Smooth muscle cell (in vitro differentiated cells): ENCODE results near the gene DHX16. TPM values are rescaled to one million over a fixed set of nuclear protein-coding genes. Genes with fewer than 3 reads are reported as not detected.

ENCODE experiments used
- polyA plus RNA-seq: library from polyadenylated mRNA; unstranded; fragments of >200 nt; fragmentation: Nextera tagmentation; extraction: Ambion mirVana; gene quantifications from 2 replicates; pipeline ENCODE4 v1.2.1, GENCODE V29; 2016
- total RNA-seq: library from RNA; depleted of rRNA; stranded (reverse); fragments of >200 nt; gene quantifications from 2 replicates; pipeline ENCODE4 v1.2.3, GENCODE V29; 2014

Gene DHX16
- total and polyA plus RNA-seq, 2 experiments from 2014 or later = 12.4 to 23.5 TPM

Other genes with a start within 250 kb of the DHX16 start
- 97.3 and 104 TPM in 2 replicates for gene HLA-E, start 183.5 kb downstream of the DHX16 start, total RNA-seq
- gene HLA-E, start 183.5 kb downstream of the DHX16 start, polyA plus RNA-seq = 126 and 134 TPM in 2 replicates
- 16.5 and 27.2 TPM in 2 replicates for gene GNL1, start 116.5 kb downstream of the DHX16 start, total RNA-seq
- 92.7 and 104 TPM in 2 replicates for gene GNL1, start 116.5 kb downstream of the DHX16 start, polyA plus RNA-seq
- gene PRR3, start 115.7 kb downstream of the DHX16 start, total RNA-seq = 12.7 and 29.4 TPM in 2 replicates
- 10.2 and 13.1 TPM in 2 replicates for gene PRR3, start 115.7 kb downstream of the DHX16 start, polyA plus RNA-seq
- 25.2 and 34.7 TPM in 2 replicates for gene ABCF1, start 101.6 kb downstream of the DHX16 start, total RNA-seq
- 39.1 and 57.3 TPM in 2 replicates for gene ABCF1, start 101.6 kb downstream of the DHX16 start, polyA plus RNA-seq
- gene PPP1R10, start 55.8 kb downstream of the DHX16 start, total RNA-seq = 42.1 and 65.1 TPM in 2 replicates
- 36.1 and 50.2 TPM in 2 replicates for gene PPP1R10, start 55.8 kb downstream of the DHX16 start, polyA plus RNA-seq
- 38.7 and 53.2 TPM in 2 replicates for gene MRPS18B, start 55.2 kb downstream of the DHX16 start, total RNA-seq
- gene MRPS18B, start 55.2 kb downstream of the DHX16 start, polyA plus RNA-seq = 70.0 and 88.6 TPM in 2 replicates
- 8.5 and 9.4 TPM in 2 replicates for gene ATAT1, start 46.1 kb downstream of the DHX16 start, total RNA-seq
- gene ATAT1, start 46.1 kb downstream of the DHX16 start, polyA plus RNA-seq = 16.5 and 18.8 TPM in 2 replicates
- 1.8 and 4.3 TPM in 2 replicates for gene C6orf136, start 25.9 kb downstream of the DHX16 start, total RNA-seq
- 5.3 and 8.8 TPM in 2 replicates for gene C6orf136, start 25.9 kb downstream of the DHX16 start, polyA plus RNA-seq
- gene PPP1R18, start 13.6 kb upstream of the DHX16 start, total RNA-seq = 42.7 and 55.3 TPM in 2 replicates
- 41.6 and 51.6 TPM in 2 replicates for gene PPP1R18, start 13.6 kb upstream of the DHX16 start, polyA plus RNA-seq
- 14.6 and 25.8 TPM in 2 replicates for gene NRM, start 18.0 kb upstream of the DHX16 start, total RNA-seq
- gene NRM, start 18.0 kb upstream of the DHX16 start, polyA plus RNA-seq = 28.5 and 31.8 TPM in 2 replicates
- gene MDC1, start 44.3 kb upstream of the DHX16 start, total RNA-seq = 6.9 and 7.0 TPM in 2 replicates
- 17.1 and 19.0 TPM in 2 replicates for gene MDC1, start 44.3 kb upstream of the DHX16 start, polyA plus RNA-seq
- 1,002 and 1,039 TPM in 2 replicates for gene TUBB, start 47.3 kb upstream of the DHX16 start, total RNA-seq
- gene TUBB, start 47.3 kb upstream of the DHX16 start, polyA plus RNA-seq = 855 and 1,009 TPM in 2 replicates
- 79.8 and 87.6 TPM in 2 replicates for gene FLOT1, start 69.7 kb upstream of the DHX16 start, total RNA-seq
- 117 and 146 TPM in 2 replicates for gene FLOT1, start 69.7 kb upstream of the DHX16 start, polyA plus RNA-seq
- gene IER3, start 71.5 kb upstream of the DHX16 start, total RNA-seq = 732 and 736 TPM in 2 replicates
- gene IER3, start 71.5 kb upstream of the DHX16 start, polyA plus RNA-seq = 708 and 811 TPM in 2 replicates
- gene DDR1, start 211.5 kb upstream of the DHX16 start, total RNA-seq = 30.7 and 82.6 TPM in 2 replicates
- 23.8 and 77.3 TPM in 2 replicates for gene DDR1, start 211.5 kb upstream of the DHX16 start, polyA plus RNA-seq
- gene GTF2H4, start 235.2 kb upstream of the DHX16 start, total RNA-seq = 15.6 and 24.8 TPM in 2 replicates
- gene GTF2H4, start 235.2 kb upstream of the DHX16 start, polyA plus RNA-seq = 7.2 and 9.5 TPM in 2 replicates
- gene VARS2, start 241.2 kb upstream of the DHX16 start, total RNA-seq = 15.1 and 18.4 TPM in 2 replicates
- 15.4 and 19.6 TPM in 2 replicates for gene VARS2, start 241.2 kb upstream of the DHX16 start, polyA plus RNA-seq